Lung (tissue), 12 donors: ENCODE measurements around the gene SLMAP. TPM values are rescaled to one million over a fixed set of nuclear protein-coding genes. Genes with fewer than 3 reads are reported as not detected.

ENCODE experiments used
- ATAC-seq: fragments of 200-7000 bp; cut with Tn5 transposase; one replicate; pipeline ENCODE4 v1.9.1; 2020; ENCODE audit warnings: moderate number of reproducible peaks; ENCODE audit not compliant: insufficient read depth, low FRiP score
- DNase-seq, 3 donors: peaks; one replicate each; pipeline ENCODE4 v3.0.0-alpha.2; 2013 to 2017
- H3K27ac ChIP-seq, 2 donors: one replicate each; pipeline ENCODE4 v1.5.1; 2013; ENCODE audit warnings: mild to moderate bottlenecking in 2 of 2, moderate library complexity in 2 of 2, control low read depth in 1 of 2, inconsistent platforms in 1 of 2, low read depth in 1 of 2, low read length in 1 of 2
- H3K27me3 ChIP-seq, 3 donors: one replicate each; pipeline ENCODE4 v1.5.1; 2013; ENCODE audit warnings: low read length in 2 of 3; ENCODE audit not compliant: control insufficient read depth in 3 of 3, insufficient read depth in 3 of 3
- H3K36me3 ChIP-seq, 4 donors: one replicate each; pipeline ENCODE4 v1.5.1; 2013; ENCODE audit warnings: low read length in 4 of 4, mild to moderate bottlenecking in 1 of 4, moderate library complexity in 1 of 4; ENCODE audit not compliant: control insufficient read depth in 4 of 4, insufficient read depth in 4 of 4
- H3K4me1 ChIP-seq, 5 donors: one replicate each; pipeline ENCODE4 v1.5.1; 2013; ENCODE audit warnings: low read length in 5 of 5, mild to moderate bottlenecking in 2 of 5, moderate library complexity in 1 of 5; ENCODE audit not compliant: control insufficient read depth in 5 of 5, insufficient read depth in 5 of 5
- H3K4me3 ChIP-seq: one replicate; pipeline ENCODE4 v1.5.1; 2013; ENCODE audit warnings: mild to moderate bottlenecking, control low read depth, moderate library complexity
- H3K9ac ChIP-seq, 2 donors: one replicate each; pipeline ENCODE4 v1.5.1; 2013; ENCODE audit warnings: low read length in 2 of 2, control low read depth in 1 of 2; ENCODE audit not compliant: insufficient read depth in 1 of 2
- H3K9me3 ChIP-seq, 4 donors: one replicate each; pipeline ENCODE4 v1.5.1; 2013; ENCODE audit warnings: low read length in 3 of 4, mild to moderate bottlenecking in 1 of 4, moderate library complexity in 1 of 4; ENCODE audit not compliant: control insufficient read depth in 4 of 4, insufficient read depth in 3 of 4
- WGBS, 2 donors: extraction: QIAGEN DNeasy Blood & Tissue Kit; methylation state at CpG; one replicate each; pipeline ENCODE4 v1.1.7; 2013; 5-methylcytosine and 5-hydroxymethylcytosine counted together
- polyA plus RNA-seq, 2 donors: library from polyadenylated mRNA; stranded (reverse); fragments of 200-250 nt; gene quantifications; one replicate each; pipeline ENCODE4 v1.2.1, GENCODE V29; 2013
- total RNA-seq, 2 donors: library from RNA; depleted of rRNA in 1 of 2; stranded (reverse); fragments of >200 nt in 1 of 2; gene quantifications; one replicate each; pipeline ENCODE4 v1.2.1, GENCODE V29; 2014 to 2021
- TF ChIP-seq, protein P1 (sequence below): IDR thresholded peaks from 2 replicates; pipeline ENCODE4 v1.5.1; 2012; ENCODE audit warnings: mild to moderate bottlenecking; ENCODE audit errors: control extremely low read depth, extremely low read depth
- donor health status: control.
- donor health status: control.
- donor health status: Bipolar disorder and iron deficiency.
- donor health status: healthy.
- donor health status: DM: yes; HTN: yes; CAD: no.

Gene SLMAP
- total and polyA plus RNA-seq, 4 donors, result 11.4 to 118 (median 47.2) TPM

GRCh38 chr3:57737840-57738239 lies 18.3 kb upstream of the SLMAP start:
- H3K9ac ChIP-seq, result no peak overlapping the region
- H3K4me3 ChIP-seq, result no peak overlapping the region
- no peaks in the 10 kb centered on the region for H3K27me3 ChIP-seq
- 75 to 90% methylated on average over 7 of the region's 7 CpGs for WGBS, 2 donors
- H3K4me1 ChIP-seq, result peaks cover 0 to 19% (median 3%) of the 10 kb centered on the region in 5 donors
- ATAC-seq, result no peak
- H3K27ac ChIP-seq, result peak overlapping the region in 1 of 2 donors; percentile 22
- no peak for DNase-seq
- H3K9me3 ChIP-seq, result no peaks in the 10 kb centered on the region
- no peaks in the 10 kb centered on the region for H3K36me3 ChIP-seq
- TF ChIP-seq, protein P1, sequence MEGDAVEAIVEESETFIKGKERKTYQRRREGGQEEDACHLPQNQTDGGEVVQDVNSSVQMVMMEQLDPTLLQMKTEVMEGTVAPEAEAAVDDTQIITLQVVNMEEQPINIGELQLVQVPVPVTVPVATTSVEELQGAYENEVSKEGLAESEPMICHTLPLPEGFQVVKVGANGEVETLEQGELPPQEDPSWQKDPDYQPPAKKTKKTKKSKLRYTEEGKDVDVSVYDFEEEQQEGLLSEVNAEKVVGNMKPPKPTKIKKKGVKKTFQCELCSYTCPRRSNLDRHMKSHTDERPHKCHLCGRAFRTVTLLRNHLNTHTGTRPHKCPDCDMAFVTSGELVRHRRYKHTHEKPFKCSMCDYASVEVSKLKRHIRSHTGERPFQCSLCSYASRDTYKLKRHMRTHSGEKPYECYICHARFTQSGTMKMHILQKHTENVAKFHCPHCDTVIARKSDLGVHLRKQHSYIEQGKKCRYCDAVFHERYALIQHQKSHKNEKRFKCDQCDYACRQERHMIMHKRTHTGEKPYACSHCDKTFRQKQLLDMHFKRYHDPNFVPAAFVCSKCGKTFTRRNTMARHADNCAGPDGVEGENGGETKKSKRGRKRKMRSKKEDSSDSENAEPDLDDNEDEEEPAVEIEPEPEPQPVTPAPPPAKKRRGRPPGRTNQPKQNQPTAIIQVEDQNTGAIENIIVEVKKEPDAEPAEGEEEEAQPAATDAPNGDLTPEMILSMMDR, result no peak

GRCh38 chr3:57738391-57738790 lies 17.7 kb upstream of the SLMAP start:
- no peak overlapping the region for H3K9ac ChIP-seq
- peak overlapping the region in 1 of 2 donors; percentile 22 for H3K27ac ChIP-seq
- no peak for ATAC-seq
- H3K4me3 ChIP-seq, result no peak overlapping the region
- TF ChIP-seq, protein P1, result no peak
- no peaks in the 10 kb centered on the region for H3K27me3 ChIP-seq
- 79 to 85% methylated on average over 5 of the region's 5 CpGs for WGBS, 2 donors
- no peaks in the 10 kb centered on the region for H3K36me3 ChIP-seq
- H3K9me3 ChIP-seq, result no peaks in the 10 kb centered on the region
- peaks cover 0 to 19% (median 3%) of the 10 kb centered on the region in 5 donors for H3K4me1 ChIP-seq
- DNase-seq, result peak in 2 of 3 donors; percentile 69 to 73

DNA sequence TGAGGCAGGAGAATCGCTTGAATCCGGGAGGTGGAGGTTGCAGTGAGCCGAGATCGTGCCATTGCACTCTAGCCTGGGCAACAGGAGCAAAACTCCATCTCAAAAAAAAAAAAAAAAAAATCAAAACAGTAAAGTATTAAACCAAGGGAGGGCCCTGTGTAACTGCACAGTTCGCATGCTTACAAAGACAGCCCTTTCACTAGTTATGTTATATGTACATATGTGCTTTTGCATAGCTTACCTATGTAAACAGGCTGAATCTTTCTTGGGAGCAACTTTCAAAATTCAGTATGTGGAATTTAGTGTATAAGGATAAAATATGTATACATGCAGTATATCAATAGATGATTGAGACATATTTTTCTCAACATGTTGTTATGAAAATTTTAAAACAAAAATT lies 16.1 kb upstream of the SLMAP start:
- no peaks in the 10 kb centered on the region for H3K9me3 ChIP-seq
- no peaks in the 10 kb centered on the region for H3K27me3 ChIP-seq
- 90 to 92% methylated on average over 5 of the region's 5 CpGs for WGBS, 2 donors
- no peak for DNase-seq
- H3K9ac ChIP-seq, result no peak overlapping the region
- H3K36me3 ChIP-seq, result no peaks in the 10 kb centered on the region
- H3K27ac ChIP-seq, result no peak overlapping the region
- TF ChIP-seq, protein P1, result no peak
- ATAC-seq, result no peak
- no peak overlapping the region for H3K4me3 ChIP-seq
- peaks cover 0 to 19% (median 3%) of the 10 kb centered on the region in 5 donors for H3K4me1 ChIP-seq

GRCh38 chr3:57743496-57743895 lies 12.6 kb upstream of the SLMAP start:
- TF ChIP-seq, protein P1, result no peak
- ATAC-seq (no peak), DNase-seq (no peak)
- H3K9me3 ChIP-seq, result no peaks in the 10 kb centered on the region
- H3K4me3 ChIP-seq, result no peak overlapping the region
- no peak overlapping the region for H3K27ac ChIP-seq
- H3K36me3 ChIP-seq, result no peaks in the 10 kb centered on the region
- no peaks in the 10 kb centered on the region for H3K27me3 ChIP-seq
- H3K9ac ChIP-seq, result no peak overlapping the region
- 44 to 82% methylated on average over 1 of the region's 1 CpG for WGBS, 2 donors
- H3K4me1 ChIP-seq, result peaks cover 0 to 6% (median 3%) of the 10 kb centered on the region in 5 donors
